ENCODE measurements around the gene TGM3.

Gene TGM3

DNA sequence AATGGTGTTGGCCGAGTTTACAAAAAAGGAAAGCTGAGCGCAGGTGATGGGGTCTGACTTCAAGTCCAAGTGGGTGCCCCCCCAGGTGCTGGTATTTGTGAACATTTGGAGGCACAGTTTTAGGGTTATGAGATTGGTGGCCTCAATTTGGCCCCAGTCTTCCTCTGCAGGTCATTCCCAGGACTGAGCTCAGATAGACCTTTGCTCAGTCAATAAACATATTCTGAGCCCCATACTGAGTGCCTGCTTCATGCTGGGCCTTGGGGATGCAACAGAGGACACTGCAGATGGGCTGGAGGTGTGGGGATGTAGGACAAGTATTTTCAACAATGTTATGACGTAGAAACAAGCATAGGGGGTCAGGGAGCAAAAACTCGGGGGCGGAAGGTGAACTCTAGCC is 33.5 kb downstream of the TGM3 start:
- no peak for TF ChIP-seq SPI1 (IDR thresholded peaks at IDR 0.05; ENCODE audit: borderline replicate concordance, low read depth)
- TF ChIP-seq, protein P1, sequence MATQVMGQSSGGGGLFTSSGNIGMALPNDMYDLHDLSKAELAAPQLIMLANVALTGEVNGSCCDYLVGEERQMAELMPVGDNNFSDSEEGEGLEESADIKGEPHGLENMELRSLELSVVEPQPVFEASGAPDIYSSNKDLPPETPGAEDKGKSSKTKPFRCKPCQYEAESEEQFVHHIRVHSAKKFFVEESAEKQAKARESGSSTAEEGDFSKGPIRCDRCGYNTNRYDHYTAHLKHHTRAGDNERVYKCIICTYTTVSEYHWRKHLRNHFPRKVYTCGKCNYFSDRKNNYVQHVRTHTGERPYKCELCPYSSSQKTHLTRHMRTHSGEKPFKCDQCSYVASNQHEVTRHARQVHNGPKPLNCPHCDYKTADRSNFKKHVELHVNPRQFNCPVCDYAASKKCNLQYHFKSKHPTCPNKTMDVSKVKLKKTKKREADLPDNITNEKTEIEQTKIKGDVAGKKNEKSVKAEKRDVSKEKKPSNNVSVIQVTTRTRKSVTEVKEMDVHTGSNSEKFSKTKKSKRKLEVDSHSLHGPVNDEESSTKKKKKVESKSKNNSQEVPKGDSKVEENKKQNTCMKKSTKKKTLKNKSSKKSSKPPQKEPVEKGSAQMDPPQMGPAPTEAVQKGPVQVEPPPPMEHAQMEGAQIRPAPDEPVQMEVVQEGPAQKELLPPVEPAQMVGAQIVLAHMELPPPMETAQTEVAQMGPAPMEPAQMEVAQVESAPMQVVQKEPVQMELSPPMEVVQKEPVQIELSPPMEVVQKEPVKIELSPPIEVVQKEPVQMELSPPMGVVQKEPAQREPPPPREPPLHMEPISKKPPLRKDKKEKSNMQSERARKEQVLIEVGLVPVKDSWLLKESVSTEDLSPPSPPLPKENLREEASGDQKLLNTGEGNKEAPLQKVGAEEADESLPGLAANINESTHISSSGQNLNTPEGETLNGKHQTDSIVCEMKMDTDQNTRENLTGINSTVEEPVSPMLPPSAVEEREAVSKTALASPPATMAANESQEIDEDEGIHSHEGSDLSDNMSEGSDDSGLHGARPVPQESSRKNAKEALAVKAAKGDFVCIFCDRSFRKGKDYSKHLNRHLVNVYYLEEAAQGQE (IDR thresholded peaks at IDR 0.05; ENCODE audit: insufficient replicate concordance, low read depth), result no peak
- TF ChIP-seq POLR2AphosphoS5 (IDR thresholded peaks at IDR 0.05; ENCODE audit: low read depth), result no peak
- TF ChIP-seq, protein P2, sequence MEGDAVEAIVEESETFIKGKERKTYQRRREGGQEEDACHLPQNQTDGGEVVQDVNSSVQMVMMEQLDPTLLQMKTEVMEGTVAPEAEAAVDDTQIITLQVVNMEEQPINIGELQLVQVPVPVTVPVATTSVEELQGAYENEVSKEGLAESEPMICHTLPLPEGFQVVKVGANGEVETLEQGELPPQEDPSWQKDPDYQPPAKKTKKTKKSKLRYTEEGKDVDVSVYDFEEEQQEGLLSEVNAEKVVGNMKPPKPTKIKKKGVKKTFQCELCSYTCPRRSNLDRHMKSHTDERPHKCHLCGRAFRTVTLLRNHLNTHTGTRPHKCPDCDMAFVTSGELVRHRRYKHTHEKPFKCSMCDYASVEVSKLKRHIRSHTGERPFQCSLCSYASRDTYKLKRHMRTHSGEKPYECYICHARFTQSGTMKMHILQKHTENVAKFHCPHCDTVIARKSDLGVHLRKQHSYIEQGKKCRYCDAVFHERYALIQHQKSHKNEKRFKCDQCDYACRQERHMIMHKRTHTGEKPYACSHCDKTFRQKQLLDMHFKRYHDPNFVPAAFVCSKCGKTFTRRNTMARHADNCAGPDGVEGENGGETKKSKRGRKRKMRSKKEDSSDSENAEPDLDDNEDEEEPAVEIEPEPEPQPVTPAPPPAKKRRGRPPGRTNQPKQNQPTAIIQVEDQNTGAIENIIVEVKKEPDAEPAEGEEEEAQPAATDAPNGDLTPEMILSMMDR (IDR thresholded peaks at IDR 0.05; ENCODE audit: insufficient read depth, low read length), result no peak
- TF ChIP-seq GABPA (IDR thresholded peaks at IDR 0.05; ENCODE audit: low read depth), result no peak
- DNase-seq (ENCODE audit: low read depth in 1 of 2, low spot score in 1 of 2), result no peak
- Histone ChIP-seq H3K4me3 (replicated peaks; ENCODE audit: insufficient read depth, low read length) (no peak overlapping the region), H3K27me3 (ENCODE audit: insufficient read depth, poor library complexity, severe bottlenecking) (no peaks in the 10 kb centered on the region), H3K27ac (replicated peaks) (peak overlapping the region; percentile 61)

DNA sequence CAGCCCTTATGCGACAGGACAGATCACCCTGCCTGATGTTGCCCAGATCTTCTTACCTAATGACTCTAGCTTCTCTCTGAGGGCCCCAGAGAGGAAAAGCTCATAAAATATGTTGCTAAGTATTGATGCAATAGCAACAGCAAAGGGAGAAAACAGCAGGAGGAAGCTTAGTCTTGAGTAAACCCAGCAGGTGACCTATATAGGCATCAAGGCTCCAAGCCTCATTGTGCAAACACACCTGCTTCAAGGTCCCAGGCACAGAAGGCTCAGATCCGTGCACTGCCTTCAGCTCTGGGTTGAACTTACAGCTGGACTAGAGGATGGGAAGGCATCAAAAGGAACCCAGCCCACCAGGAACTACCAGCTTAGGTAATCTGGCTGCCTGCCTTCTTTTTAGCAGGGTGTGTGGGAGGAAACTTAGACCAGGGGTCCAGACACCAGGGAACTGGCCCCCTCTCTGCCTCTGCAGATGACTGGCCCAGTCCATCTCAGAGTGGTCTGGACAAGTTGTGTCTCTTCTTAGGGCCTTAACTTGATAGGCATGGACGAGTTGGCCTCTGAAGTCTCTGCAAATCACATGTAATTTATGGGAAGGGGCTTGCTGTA is 34.4 kb downstream of the TGM3 start:
- Histone ChIP-seq H3K27ac (replicated peaks) (peak overlapping the region; percentile 61), H3K27me3 (ENCODE audit: insufficient read depth, poor library complexity, severe bottlenecking) (no peaks in the 10 kb centered on the region), H3K4me3 (replicated peaks; ENCODE audit: insufficient read depth, low read length) (no peak overlapping the region; the same call in 1 of the 2 replicates)
- TF ChIP-seq SPI1 (IDR thresholded peaks at IDR 0.05; ENCODE audit: borderline replicate concordance, low read depth), result 0 out of 2 replicates have a peak, but pooled peaks have one; percentile 4
- TF ChIP-seq, protein P2 (IDR thresholded peaks at IDR 0.05; ENCODE audit: insufficient read depth, low read length), result no peak
- peak; percentile 73 to 79 for DNase-seq (ENCODE audit: low read depth in 1 of 2, low spot score in 1 of 2)

DNA sequence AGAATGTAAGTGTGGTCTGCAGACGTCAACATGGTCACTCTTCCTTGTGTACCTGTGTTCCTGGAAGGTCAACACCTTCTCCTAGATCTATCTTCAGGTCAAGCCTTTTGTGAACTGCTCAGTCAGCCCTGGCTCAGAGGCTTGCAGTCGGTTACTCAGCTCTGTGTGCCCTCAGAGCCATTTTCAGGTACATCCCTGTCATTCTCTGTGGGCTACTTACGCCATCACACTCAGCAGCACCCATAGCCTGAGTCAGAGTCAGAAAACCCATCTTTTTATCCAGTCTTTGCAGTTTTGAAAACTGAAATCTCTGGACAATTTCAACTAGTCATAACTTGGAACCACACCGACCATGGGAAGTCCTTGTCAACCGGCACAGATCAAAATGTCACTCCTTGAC is 35.3 kb downstream of the TGM3 start:
- DNase-seq (ENCODE audit: low read depth in 1 of 2, low spot score in 1 of 2), result peak in 1 of 2 experiments; percentile 48
- Histone ChIP-seq H3K27me3 (ENCODE audit: insufficient read depth, poor library complexity, severe bottlenecking) (no peaks in the 10 kb centered on the region), H3K27ac (replicated peaks) (peak overlapping the region; percentile 61), H3K4me3 (replicated peaks; ENCODE audit: insufficient read depth, low read length) (no peak overlapping the region)
- TF ChIP-seq GABPA (IDR thresholded peaks at IDR 0.05; ENCODE audit: low read depth) (no peak), POLR2AphosphoS5 (IDR thresholded peaks at IDR 0.05; ENCODE audit: low read depth) (no peak), SPI1 (IDR thresholded peaks at IDR 0.05; ENCODE audit: borderline replicate concordance, low read depth) (no peak)
- TF ChIP-seq, protein P1 (IDR thresholded peaks at IDR 0.05; ENCODE audit: insufficient replicate concordance, low read depth), result no peak
- TF ChIP-seq, protein P2 (IDR thresholded peaks at IDR 0.05; ENCODE audit: insufficient read depth, low read length), result no peak
